Breast epithelium (tissue), 4 donors: ENCODE data around the gene DHRS1. TPM values are rescaled to one million over a fixed set of nuclear protein-coding genes. Genes with fewer than 3 reads are reported as not detected.

Source experiments
- DNase-seq, 2 donors: peaks; one replicate each; pipeline ENCODE4 v3.0.0-alpha.2; 2019; ENCODE audit warnings: low spot score in 2 of 2
- H3K27ac ChIP-seq, 2 donors: fragments of 200-600 bp; sonication (generic) in 1 of 2; one replicate each; pipeline ENCODE4 v1.5.1; 2016 to 2019; ENCODE audit warnings: mild to moderate bottlenecking in 1 of 2
- H3K27me3 ChIP-seq, 2 donors: fragments of 200-600 bp; sonication (generic) in 1 of 2; one replicate each; pipeline versions ENCODE4 v1.5.1 to v1.6.0; 2017 to 2019; ENCODE audit warnings: control low read depth in 1 of 2, mild to moderate bottlenecking in 1 of 2
- H3K36me3 ChIP-seq: fragments of 200-600 bp; one replicate; pipeline ENCODE4 v1.5.1; 2019
- H3K4me1 ChIP-seq, 2 donors: fragments of 200-600 bp; sonication (generic); one replicate each; pipeline ENCODE4 v1.5.1; 2016 to 2019; ENCODE audit warnings: control low read depth in 1 of 2
- H3K4me3 ChIP-seq, 3 donors: fragments of 200-600 bp; sonication (generic); 1 replicate in 2 of 3; 2 replicates in 1 of 3; pipeline ENCODE4 v1.5.1; 2016 to 2019; ENCODE audit warnings: mild to moderate bottlenecking in 3 of 3, moderate library complexity in 2 of 3
- H3K9me3 ChIP-seq, 2 donors: fragments of 200-600 bp; sonication (generic) in 1 of 2; one replicate each; pipeline ENCODE4 v1.5.1; 2016 to 2019; ENCODE audit warnings: control low read depth in 1 of 2
- CTCF ChIP-seq, 3 donors: fragments of 450-650 bp; IDR thresholded peaks; one replicate each; pipeline ENCODE4 v1.5.1; 2016 to 2017; ENCODE audit warnings: antibody characterized with exemption in 3 of 3, mild to moderate bottlenecking in 3 of 3, moderate library complexity in 3 of 3
- POLR2A ChIP-seq: fragments of 450-650 bp; IDR thresholded peaks from one replicate; pipeline ENCODE4 v1.6.1; 2016; ENCODE audit warnings: antibody characterized with exemption, mild to moderate bottlenecking, moderate library complexity
- POLR2AphosphoS5 ChIP-seq, 3 donors: sonication (generic); formaldehyde crosslinking; IDR thresholded peaks; one replicate each; pipeline ENCODE4 v1.6.1; 2017; ENCODE audit warnings: antibody characterized with exemption in 3 of 3
- intact Hi-C: fragments of 100-400 bp; cut with DNase I; formaldehyde crosslinking; loops from one replicate; pipeline ENCODE4 v1.15.1; 2023; ENCODE audit warnings: low total_unique reads
- total RNA-seq, 3 donors: library from RNA; depleted of rRNA; stranded (reverse); fragments of >200 nt; gene quantifications; one replicate each; pipeline ENCODE4 v1.1.0, GENCODE V29; 2016

DHRS1 gene
- total RNA-seq, 3 donors from 2014 or later, result 21.9 to 45.7 (median 32.1) TPM

- Histone ChIP-seq H3K27ac (no peak overlapping the region), H3K4me3 (no peak overlapping the region), H3K27me3 (no peaks in the 10 kb centered on the region), H3K36me3 (no peaks in the 10 kb centered on the region), H3K4me1 (no peaks in the 10 kb centered on the region), H3K9me3 (no peaks in the 10 kb centered on the region)
- intact Hi-C loops, result no loop called here
- TF ChIP-seq POLR2AphosphoS5 (IDR thresholded peaks at IDR 0.05), result no peak
- TF ChIP-seq CTCF (IDR thresholded peaks at IDR 0.05), result no peak
- no peak for TF ChIP-seq POLR2A
- no peak for DNase-seq
These were observed 45.6 kb downstream of the DHRS1 start for GRCh38 chr14:24253936-24254335.

- Histone ChIP-seq H3K9me3 (no peaks in the 10 kb centered on the region), H3K27ac (no peak overlapping the region), H3K36me3 (no peaks in the 10 kb centered on the region), H3K4me1 (no peaks in the 10 kb centered on the region), H3K4me3 (no peak overlapping the region), H3K27me3 (no peaks in the 10 kb centered on the region)
- intact Hi-C loops, result no loop called here
- TF ChIP-seq POLR2A (no peak), CTCF (IDR thresholded peaks at IDR 0.05) (no peak), POLR2AphosphoS5 (IDR thresholded peaks at IDR 0.05) (no peak)
- DNase-seq, result no peak
These were observed 47.1 kb downstream of the DHRS1 start for GRCh38 chr14:24252289-24253124.

- no peaks in the 10 kb centered on the region for H3K36me3 ChIP-seq
- intact Hi-C loops, result no loop called here
- no peaks in the 10 kb centered on the region for H3K27me3 ChIP-seq
- H3K27ac ChIP-seq, result no peak overlapping the region
- DNase-seq, result no peak
- H3K4me3 ChIP-seq, result no peak overlapping the region
- H3K4me1 ChIP-seq, result no peaks in the 10 kb centered on the region
- no peak for TF ChIP-seq POLR2AphosphoS5 (IDR thresholded peaks at IDR 0.05)
- no peak for TF ChIP-seq POLR2A
- no peak for TF ChIP-seq CTCF (IDR thresholded peaks at IDR 0.05)
- H3K9me3 ChIP-seq, result no peaks in the 10 kb centered on the region
These were observed 47.7 kb downstream of the DHRS1 start for GRCh38 chr14:24251880-24252288.

GRCh38 chr14:24250354-24250753 lies 49.2 kb downstream of the DHRS1 start:
- H3K4me3 ChIP-seq, result no peak overlapping the region
- H3K36me3 ChIP-seq, result no peaks in the 10 kb centered on the region
- H3K9me3 ChIP-seq, result no peaks in the 10 kb centered on the region
- no peak overlapping the region for H3K27ac ChIP-seq
- intact Hi-C loops, result no loop called here
- no peaks in the 10 kb centered on the region for H3K4me1 ChIP-seq
- DNase-seq, result no peak
- H3K27me3 ChIP-seq, result no peaks in the 10 kb centered on the region
- no peak for TF ChIP-seq POLR2AphosphoS5 (IDR thresholded peaks at IDR 0.05)
- TF ChIP-seq POLR2A, result no peak
- no peak for TF ChIP-seq CTCF (IDR thresholded peaks at IDR 0.05)

- intact Hi-C loops, result loop anchor here (10.0 kb wide), 1 partner anchor 55 kb away; the partner anchor contains the start of gene CIDEB
- Histone ChIP-seq H3K36me3 (no peaks in the 10 kb centered on the region), H3K4me1 (no peaks in the 10 kb centered on the region), H3K27me3 (no peaks in the 10 kb centered on the region), H3K27ac (no peak overlapping the region), H3K4me3 (no peak overlapping the region), H3K9me3 (no peaks in the 10 kb centered on the region)
- no peak for DNase-seq
- no peak for TF ChIP-seq POLR2A
- no peak for TF ChIP-seq CTCF (IDR thresholded peaks at IDR 0.05)
- TF ChIP-seq POLR2AphosphoS5 (IDR thresholded peaks at IDR 0.05), result no peak
These were observed 50.2 kb downstream of the DHRS1 start for GRCh38 chr14:24249230-24250021.
